Measurements from ENCODE around the gene FLT4.

GRCh38 chr5:180595046-180595379, 54.4 kb downstream of the FLT4 start:
- TF ChIP-seq, protein P1, sequence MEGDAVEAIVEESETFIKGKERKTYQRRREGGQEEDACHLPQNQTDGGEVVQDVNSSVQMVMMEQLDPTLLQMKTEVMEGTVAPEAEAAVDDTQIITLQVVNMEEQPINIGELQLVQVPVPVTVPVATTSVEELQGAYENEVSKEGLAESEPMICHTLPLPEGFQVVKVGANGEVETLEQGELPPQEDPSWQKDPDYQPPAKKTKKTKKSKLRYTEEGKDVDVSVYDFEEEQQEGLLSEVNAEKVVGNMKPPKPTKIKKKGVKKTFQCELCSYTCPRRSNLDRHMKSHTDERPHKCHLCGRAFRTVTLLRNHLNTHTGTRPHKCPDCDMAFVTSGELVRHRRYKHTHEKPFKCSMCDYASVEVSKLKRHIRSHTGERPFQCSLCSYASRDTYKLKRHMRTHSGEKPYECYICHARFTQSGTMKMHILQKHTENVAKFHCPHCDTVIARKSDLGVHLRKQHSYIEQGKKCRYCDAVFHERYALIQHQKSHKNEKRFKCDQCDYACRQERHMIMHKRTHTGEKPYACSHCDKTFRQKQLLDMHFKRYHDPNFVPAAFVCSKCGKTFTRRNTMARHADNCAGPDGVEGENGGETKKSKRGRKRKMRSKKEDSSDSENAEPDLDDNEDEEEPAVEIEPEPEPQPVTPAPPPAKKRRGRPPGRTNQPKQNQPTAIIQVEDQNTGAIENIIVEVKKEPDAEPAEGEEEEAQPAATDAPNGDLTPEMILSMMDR (IDR thresholded peaks at IDR 0.05; ENCODE audit: low read depth, low read length), result no peak
- TF ChIP-seq EZH2phosphoT487 (IDR thresholded peaks at IDR 0.05; ENCODE audit: low read depth), result no peak
